Fibroblast of mammary gland (primary cell): ENCODE measurements around the gene ZXDC.

Experiments
- DNase-seq: peaks from one replicate; pipeline ENCODE4 v3.0.0-alpha.2; 2010; ENCODE audit warnings: low read depth
- H3K4me3 ChIP-seq: 2 replicates; pipeline ENCODE4 v1.5.1; 2011; ENCODE audit warnings: low read depth, mild to moderate bottlenecking, low read length, moderate library complexity; ENCODE audit not compliant: control insufficient read depth
- TF ChIP-seq, protein P1 (sequence below): conservative IDR thresholded peaks from 2 replicates; pipeline ENCODE4 v1.5.1; 2011; ENCODE audit warnings: low read depth, low read length, inconsistent platforms; ENCODE audit not compliant: control insufficient read depth, insufficient read depth

ZXDC gene

GRCh38 chr3:126445506-126445905 lies 30.2 kb downstream of the ZXDC start:
- no peak overlapping the region for H3K4me3 ChIP-seq
- TF ChIP-seq, protein P1, sequence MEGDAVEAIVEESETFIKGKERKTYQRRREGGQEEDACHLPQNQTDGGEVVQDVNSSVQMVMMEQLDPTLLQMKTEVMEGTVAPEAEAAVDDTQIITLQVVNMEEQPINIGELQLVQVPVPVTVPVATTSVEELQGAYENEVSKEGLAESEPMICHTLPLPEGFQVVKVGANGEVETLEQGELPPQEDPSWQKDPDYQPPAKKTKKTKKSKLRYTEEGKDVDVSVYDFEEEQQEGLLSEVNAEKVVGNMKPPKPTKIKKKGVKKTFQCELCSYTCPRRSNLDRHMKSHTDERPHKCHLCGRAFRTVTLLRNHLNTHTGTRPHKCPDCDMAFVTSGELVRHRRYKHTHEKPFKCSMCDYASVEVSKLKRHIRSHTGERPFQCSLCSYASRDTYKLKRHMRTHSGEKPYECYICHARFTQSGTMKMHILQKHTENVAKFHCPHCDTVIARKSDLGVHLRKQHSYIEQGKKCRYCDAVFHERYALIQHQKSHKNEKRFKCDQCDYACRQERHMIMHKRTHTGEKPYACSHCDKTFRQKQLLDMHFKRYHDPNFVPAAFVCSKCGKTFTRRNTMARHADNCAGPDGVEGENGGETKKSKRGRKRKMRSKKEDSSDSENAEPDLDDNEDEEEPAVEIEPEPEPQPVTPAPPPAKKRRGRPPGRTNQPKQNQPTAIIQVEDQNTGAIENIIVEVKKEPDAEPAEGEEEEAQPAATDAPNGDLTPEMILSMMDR: no peak
- no peak for DNase-seq

- DNase-seq: no peak
- H3K4me3 ChIP-seq: no peak overlapping the region
- TF ChIP-seq, protein P1: no peak
Observed at GRCh38 chr3:126442856-126443242, 32.8 kb downstream of the ZXDC start.

- no peak for DNase-seq
- no peak overlapping the region for H3K4me3 ChIP-seq
- TF ChIP-seq, protein P1: no peak
Observed at GRCh38 chr3:126442094-126442855, 33.4 kb downstream of the ZXDC start.

GRCh38 chr3:126441256-126441880 lies 34.3 kb downstream of the ZXDC start:
- no peak for DNase-seq
- TF ChIP-seq, protein P1: no peak
- H3K4me3 ChIP-seq: no peak overlapping the region

DNA sequence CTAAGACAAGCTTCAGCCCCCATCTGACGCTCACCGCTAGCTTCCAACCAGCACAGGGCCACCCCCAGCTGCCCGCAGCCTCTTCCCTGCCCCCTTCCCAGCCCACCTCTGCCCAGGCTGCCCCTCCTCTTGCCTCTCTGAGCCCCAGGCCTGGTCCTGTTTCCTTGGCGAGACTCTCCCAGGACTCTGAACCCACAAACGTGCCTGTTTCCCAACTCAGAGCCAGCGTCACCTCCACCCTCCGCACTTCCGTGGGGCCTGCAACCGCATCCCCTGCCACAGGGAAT lies 35.0 kb downstream of the ZXDC start:
- TF ChIP-seq, protein P1: no peak
- no peak overlapping the region for H3K4me3 ChIP-seq
- no peak for DNase-seq

- TF ChIP-seq, protein P1: no peak
- no peak overlapping the region for H3K4me3 ChIP-seq
- DNase-seq: no peak
Observed at GRCh38 chr3:126439968-126440708, 35.6 kb downstream of the ZXDC start.
